K562 (cell line): ENCODE measurements around the gene B9D2. TPM values are rescaled to one million over a fixed set of nuclear protein-coding genes. Genes with fewer than 3 reads are reported as not detected.

Experiments
- HMG20A ChIP-seq: fragments of 450-650 bp; formaldehyde crosslinking; conservative IDR thresholded peaks from 2 replicates; pipeline ENCODE4 v1.4.0; 2020; ENCODE audit warnings: mild to moderate bottlenecking, mixed read lengths
- KDM5B ChIP-seq: fragments of 200-600 bp; sonication (generic); IDR thresholded peaks from 2 replicates; pipeline ENCODE4 v1.6.1; 2012; ENCODE audit warnings: low read depth, mild to moderate bottlenecking, moderate library complexity, low read length, control low read depth, inconsistent platforms; ENCODE audit not compliant: insufficient replicate concordance
- MCM7 ChIP-seq, 2 experiments: fragments of 450-650 bp; IDR thresholded peaks; 2 replicates each; pipeline ENCODE4 v1.6.1; 2016 to 2018
- MYNN ChIP-seq, 2 experiments: sonication (generic); formaldehyde crosslinking in 1 of 2; IDR thresholded peaks; 2 replicates each; pipeline versions ENCODE4 v1.5.0 to v1.6.1; 2016 to 2020; ENCODE audit warnings: antibody characterized with exemption in 1 of 2, missing genetic modification reagents in 1 of 2
- NR2F6 ChIP-seq: fragments of 450-650 bp; formaldehyde crosslinking; IDR thresholded peaks from 2 replicates; pipeline ENCODE4 v1.4.0; 2020; ENCODE audit warnings: mild to moderate bottlenecking
- PCBP2 ChIP-seq: fragments of 200-400 bp; formaldehyde crosslinking; IDR thresholded peaks from 2 replicates; pipeline ENCODE4 v1.6.1; 2018; ENCODE audit warnings: low read length, low read depth, mild to moderate bottlenecking, moderate library complexity; ENCODE audit not compliant: poor library complexity, severe bottlenecking
- POLR2AphosphoS2 ChIP-seq: IDR thresholded peaks from 2 replicates; pipeline ENCODE4 v1.6.1; 2012; ENCODE audit warnings: low read length, improper control_type of control experiment
- PPARD ChIP-seq: fragments of 250-450 bp; sonication (Bioruptor Pico); IDR thresholded peaks from 2 replicates; pipeline ENCODE4 v1.8.0; 2022; ENCODE audit warnings: inconsistent platforms, mild to moderate bottlenecking, moderate library complexity
- RBM15 ChIP-seq: fragments of 200-400 bp; formaldehyde crosslinking; IDR thresholded peaks from 2 replicates; pipeline ENCODE4 v1.6.1; 2018; ENCODE audit warnings: mild to moderate bottlenecking, low read length, moderate library complexity; ENCODE audit not compliant: insufficient read depth
- ZC3H11A ChIP-seq: IDR thresholded peaks from 2 replicates; pipeline ENCODE4 v1.6.1; 2012; ENCODE audit warnings: low read depth, low read length, improper control_type of control experiment
- ZNF589 ChIP-seq: fragments of 200-800 bp; sonication (Bioruptor generic); IDR thresholded peaks from 2 replicates; pipeline ENCODE4 v1.6.1; 2016; ENCODE audit warnings: low read depth, missing genetic modification characterization, missing compliant biosample characterization
- ZNF696 ChIP-seq: fragments of 250-450 bp; sonication (Bioruptor Pico); conservative IDR thresholded peaks from 2 replicates; pipeline ENCODE4 v1.4.0; 2020; ENCODE audit warnings: mild to moderate bottlenecking, moderate library complexity
- ZSCAN29 ChIP-seq: fragments of 450-650 bp; IDR thresholded peaks from 2 replicates; pipeline ENCODE4 v1.6.1; 2017
- polyA plus RNA-seq, 8 experiments: library from polyadenylated mRNA; depleted of rRNA in 4 of 8; stranded (reverse) in 5 of 8; unstranded in 3 of 8; fragments of >200 nt; fragmentation: Nextera tagmentation in 2 of 8; fragmentation: Illumina TruSeq in 1 of 8; extraction: Ambion mirVana in 2 of 8; extraction: Trizol in 1 of 8; gene quantifications; 2 replicates each; pipeline versions ENCODE4 v1.2.1 to v1.2.3, GENCODE V29; 2011 to 2014; ENCODE audit warnings: inconsistent platforms in 1 of 8, missing spikeins in 1 of 8
- total RNA-seq, 7 experiments: library from RNA; depleted of rRNA in 6 of 7; stranded (reverse); fragments of >200 nt in 6 of 7; fragmentation: Illumina TruSeq in 2 of 7; extraction: Trizol in 2 of 7; gene quantifications; 2 replicates each; pipeline versions ENCODE4 v1.2.1 to v1.2.3, GENCODE V29; 2011 to 2021; ENCODE audit warnings: low replicate concordance in 1 of 7
- TF ChIP-seq, protein P1 (sequence below): fragments of 250-450 bp; sonication (Bioruptor Pico); IDR thresholded peaks from 2 replicates; pipeline ENCODE4 v1.8.0; 2022; ENCODE audit warnings: inconsistent platforms, mild to moderate bottlenecking, moderate library complexity, borderline replicate concordance
- TF ChIP-seq, protein P2 (sequence below): fragments of 250-450 bp; sonication (Bioruptor Pico); IDR thresholded peaks from 2 replicates; pipeline ENCODE4 v1.4.0; 2020
- TF ChIP-seq, protein P3 (sequence below): sonication (generic); formaldehyde crosslinking; IDR thresholded peaks from 2 replicates; pipeline ENCODE4 v1.8.0; 2022; ENCODE audit warnings: missing genetic modification reagents, mild to moderate bottlenecking, moderate library complexity, borderline replicate concordance
- TF ChIP-seq, protein P4 (sequence below): fragments of 250-450 bp; sonication (Bioruptor Pico); IDR thresholded peaks from 2 replicates; pipeline ENCODE4 v1.8.0; 2021; ENCODE audit warnings: borderline replicate concordance, mild to moderate bottlenecking, moderate library complexity; ENCODE audit not compliant: poor library complexity, severe bottlenecking

B9D2 gene
- total and polyA plus RNA-seq, 9 of the 15 experiments (the other 6 are each of a cell fraction or from before 2014, with no cell fraction given), result 0.83 to 6.9 (median 2.8) TPM

DNA sequence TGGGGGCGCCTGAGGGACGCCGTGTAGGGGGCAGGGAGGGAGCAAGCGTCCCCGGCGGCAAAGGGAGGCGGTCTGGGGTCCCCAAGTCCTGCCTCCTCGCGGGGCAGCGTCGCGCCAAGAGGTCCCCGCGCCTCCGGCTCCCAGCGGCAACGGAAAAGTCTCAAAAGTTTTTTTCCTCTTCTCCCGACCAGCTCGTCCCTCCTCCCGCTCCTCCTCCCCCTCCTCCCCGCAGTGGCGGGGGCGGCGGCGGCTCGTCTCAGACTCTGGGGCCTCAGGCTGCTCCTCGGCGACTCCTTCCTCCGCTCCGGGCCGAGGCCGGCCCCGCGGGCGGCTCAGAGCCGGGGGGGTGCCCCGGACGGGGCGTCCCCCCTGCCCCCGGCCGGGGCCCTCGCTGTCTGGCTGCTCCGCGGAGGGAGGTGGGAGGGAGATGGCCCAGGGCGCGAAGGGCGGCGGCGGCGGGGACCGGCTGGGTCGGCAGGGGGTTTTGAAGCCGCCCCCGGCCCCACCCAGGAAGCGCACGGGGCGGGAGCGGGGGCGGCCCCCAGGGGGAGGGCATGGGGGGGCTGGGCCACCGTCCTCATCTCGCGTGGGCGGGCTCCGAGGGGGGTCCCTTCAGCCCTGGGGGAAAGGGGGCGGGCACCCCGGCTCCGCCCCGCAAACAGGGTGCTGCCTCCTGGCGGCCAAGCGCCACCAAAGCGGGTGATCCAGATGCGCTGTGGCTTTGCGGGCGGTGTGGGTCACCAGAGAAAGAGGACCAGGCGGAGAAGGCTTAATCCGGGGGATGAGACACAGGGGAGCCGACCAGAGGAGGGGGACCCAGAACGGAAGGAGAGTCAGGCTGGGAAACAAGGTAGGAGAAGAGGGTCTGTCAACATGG lies 10.2 kb downstream of the B9D2 start, which contains the start of gene TGFB1 (continued):
- no peak for TF ChIP-seq MCM7 (IDR thresholded peaks at IDR 0.05)
- TF ChIP-seq MYNN (IDR thresholded peaks at IDR 0.05), result 0 out of 2 replicates have a peak, but pooled peaks have one; percentile 24
- TF ChIP-seq MYNN (CRISPR knock-in tag; IDR thresholded peaks at IDR 0.05), result no peak
- TF ChIP-seq PCBP2, result no peak
- no peak for TF ChIP-seq PPARD
- no peak for TF ChIP-seq ZNF696 (CRISPR knock-in tag)
- no peak for TF ChIP-seq ZC3H11A
- TF ChIP-seq ZNF589 (CRISPR knock-in tag), result no peak
- no peak for TF ChIP-seq NR2F6 (CRISPR knock-in tag)
- no peak for TF ChIP-seq KDM5B
- no peak for TF ChIP-seq POLR2AphosphoS2
- TF ChIP-seq, protein P1, sequence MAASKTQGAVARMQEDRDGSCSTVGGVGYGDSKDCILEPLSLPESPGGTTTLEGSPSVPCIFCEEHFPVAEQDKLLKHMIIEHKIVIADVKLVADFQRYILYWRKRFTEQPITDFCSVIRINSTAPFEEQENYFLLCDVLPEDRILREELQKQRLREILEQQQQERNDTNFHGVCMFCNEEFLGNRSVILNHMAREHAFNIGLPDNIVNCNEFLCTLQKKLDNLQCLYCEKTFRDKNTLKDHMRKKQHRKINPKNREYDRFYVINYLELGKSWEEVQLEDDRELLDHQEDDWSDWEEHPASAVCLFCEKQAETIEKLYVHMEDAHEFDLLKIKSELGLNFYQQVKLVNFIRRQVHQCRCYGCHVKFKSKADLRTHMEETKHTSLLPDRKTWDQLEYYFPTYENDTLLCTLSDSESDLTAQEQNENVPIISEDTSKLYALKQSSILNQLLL (CRISPR knock-in tag), result no peak
- no peak for TF ChIP-seq HMG20A (CRISPR knock-in tag)
- TF ChIP-seq, protein P2, sequence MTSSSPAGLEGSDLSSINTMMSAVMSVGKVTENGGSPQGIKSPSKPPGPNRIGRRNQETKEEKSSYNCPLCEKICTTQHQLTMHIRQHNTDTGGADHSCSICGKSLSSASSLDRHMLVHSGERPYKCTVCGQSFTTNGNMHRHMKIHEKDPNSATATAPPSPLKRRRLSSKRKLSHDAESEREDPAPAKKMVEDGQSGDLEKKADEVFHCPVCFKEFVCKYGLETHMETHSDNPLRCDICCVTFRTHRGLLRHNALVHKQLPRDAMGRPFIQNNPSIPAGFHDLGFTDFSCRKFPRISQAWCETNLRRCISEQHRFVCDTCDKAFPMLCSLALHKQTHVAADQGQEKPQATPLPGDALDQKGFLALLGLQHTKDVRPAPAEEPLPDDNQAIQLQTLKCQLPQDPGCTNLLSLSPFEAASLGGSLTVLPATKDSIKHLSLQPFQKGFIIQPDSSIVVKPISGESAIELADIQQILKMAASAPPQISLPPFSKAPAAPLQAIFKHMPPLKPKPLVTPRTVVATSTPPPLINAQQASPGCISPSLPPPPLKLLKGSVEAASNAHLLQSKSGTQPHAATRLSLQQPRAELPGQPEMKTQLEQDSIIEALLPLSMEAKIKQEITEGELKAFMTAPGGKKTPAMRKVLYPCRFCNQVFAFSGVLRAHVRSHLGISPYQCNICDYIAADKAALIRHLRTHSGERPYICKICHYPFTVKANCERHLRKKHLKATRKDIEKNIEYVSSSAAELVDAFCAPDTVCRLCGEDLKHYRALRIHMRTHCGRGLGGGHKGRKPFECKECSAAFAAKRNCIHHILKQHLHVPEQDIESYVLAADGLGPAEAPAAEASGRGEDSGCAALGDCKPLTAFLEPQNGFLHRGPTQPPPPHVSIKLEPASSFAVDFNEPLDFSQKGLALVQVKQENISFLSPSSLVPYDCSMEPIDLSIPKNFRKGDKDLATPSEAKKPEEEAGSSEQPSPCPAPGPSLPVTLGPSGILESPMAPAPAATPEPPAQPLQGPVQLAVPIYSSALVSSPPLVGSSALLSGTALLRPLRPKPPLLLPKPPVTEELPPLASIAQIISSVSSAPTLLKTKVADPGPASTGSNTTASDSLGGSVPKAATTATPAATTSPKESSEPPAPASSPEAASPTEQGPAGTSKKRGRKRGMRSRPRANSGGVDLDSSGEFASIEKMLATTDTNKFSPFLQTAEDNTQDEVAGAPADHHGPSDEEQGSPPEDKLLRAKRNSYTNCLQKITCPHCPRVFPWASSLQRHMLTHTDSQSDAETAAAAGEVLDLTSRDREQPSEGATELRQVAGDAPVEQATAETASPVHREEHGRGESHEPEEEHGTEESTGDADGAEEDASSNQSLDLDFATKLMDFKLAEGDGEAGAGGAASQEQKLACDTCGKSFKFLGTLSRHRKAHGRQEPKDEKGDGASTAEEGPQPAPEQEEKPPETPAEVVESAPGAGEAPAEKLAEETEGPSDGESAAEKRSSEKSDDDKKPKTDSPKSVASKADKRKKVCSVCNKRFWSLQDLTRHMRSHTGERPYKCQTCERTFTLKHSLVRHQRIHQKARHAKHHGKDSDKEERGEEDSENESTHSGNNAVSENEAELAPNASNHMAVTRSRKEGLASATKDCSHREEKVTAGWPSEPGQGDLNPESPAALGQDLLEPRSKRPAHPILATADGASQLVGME (CRISPR knock-in tag), result no peak
- TF ChIP-seq RBM15, result no peak
- no peak for TF ChIP-seq ZSCAN29
- TF ChIP-seq, protein P3, sequence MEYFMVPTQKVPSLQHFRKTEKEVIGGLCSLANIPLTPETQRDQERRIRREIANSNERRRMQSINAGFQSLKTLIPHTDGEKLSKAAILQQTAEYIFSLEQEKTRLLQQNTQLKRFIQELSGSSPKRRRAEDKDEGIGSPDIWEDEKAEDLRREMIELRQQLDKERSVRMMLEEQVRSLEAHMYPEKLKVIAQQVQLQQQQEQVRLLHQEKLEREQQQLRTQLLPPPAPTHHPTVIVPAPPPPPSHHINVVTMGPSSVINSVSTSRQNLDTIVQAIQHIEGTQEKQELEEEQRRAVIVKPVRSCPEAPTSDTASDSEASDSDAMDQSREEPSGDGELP (CRISPR knock-in tag), result peak; percentile 88
- TF ChIP-seq, protein P4, sequence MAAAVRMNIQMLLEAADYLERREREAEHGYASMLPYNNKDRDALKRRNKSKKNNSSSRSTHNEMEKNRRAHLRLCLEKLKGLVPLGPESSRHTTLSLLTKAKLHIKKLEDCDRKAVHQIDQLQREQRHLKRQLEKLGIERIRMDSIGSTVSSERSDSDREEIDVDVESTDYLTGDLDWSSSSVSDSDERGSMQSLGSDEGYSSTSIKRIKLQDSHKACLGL (CRISPR knock-in tag), result no peak
